ENCODE results near the gene CYP4F22. TPM values are rescaled to one million over a fixed set of nuclear protein-coding genes. Genes with fewer than 3 reads are reported as not detected.

CYP4F22 gene
- total RNA-seq, 6 donors from 2014 or later, result 0.11 to 3.1 (median 0.20) TPM; not detected in 1

GRCh38 chr19:15564534-15565168 is 56.3 kb downstream of the CYP4F22 start:
- Histone ChIP-seq H3K4me1 (peaks cover 0 to 4% (median 0%) of the 10 kb centered on the region in 4 donors), H3K4me3 (no peak overlapping the region), H3K27ac (no peak overlapping the region), H3K27me3 (no peaks in the 10 kb centered on the region), H3K9me3 (no peaks in the 10 kb centered on the region), H3K36me3 (no peaks in the 10 kb centered on the region)
- TF ChIP-seq EP300 (IDR thresholded peaks at IDR 0.05), result no peak
- no peak for TF ChIP-seq CTCF (IDR thresholded peaks at IDR 0.05)
- no peak for TF ChIP-seq POLR2A (IDR thresholded peaks at IDR 0.05)
- TF ChIP-seq POLR2AphosphoS5 (IDR thresholded peaks at IDR 0.05), result no peak
- no peak for ATAC-seq (ENCODE audit: low FRiP score in 2 of 2)
- DNase-seq, result no peak
- 79 to 81% methylated on average over 7 of the region's 7 CpGs for WGBS, 2 donors

GRCh38 chr19:15570420-15570819 is 62.1 kb downstream of the CYP4F22 start:
- Histone ChIP-seq H3K4me3 (no peak overlapping the region), H3K27me3 (no peaks in the 10 kb centered on the region), H3K4me1 (no peaks in the 10 kb centered on the region), H3K9me3 (no peaks in the 10 kb centered on the region), H3K27ac (no peak overlapping the region), H3K36me3 (no peaks in the 10 kb centered on the region)
- 80 to 88% methylated on average over 3 of the region's 3 CpGs for WGBS, 2 donors
- TF ChIP-seq POLR2A (IDR thresholded peaks at IDR 0.05), result no peak
- no peak for TF ChIP-seq CTCF (IDR thresholded peaks at IDR 0.05)
- no peak for TF ChIP-seq POLR2AphosphoS5 (IDR thresholded peaks at IDR 0.05)
- no peak for TF ChIP-seq EP300 (IDR thresholded peaks at IDR 0.05)
- ATAC-seq (ENCODE audit: low FRiP score in 2 of 2) (no peak), DNase-seq (no peak)

GRCh38 chr19:15575406-15575805 is 67.1 kb downstream of the CYP4F22 start:
- Histone ChIP-seq H3K4me3 (no peak overlapping the region), H3K36me3 (no peaks in the 10 kb centered on the region), H3K27ac (no peak overlapping the region), H3K27me3 (no peaks in the 10 kb centered on the region), H3K9me3 (no peaks in the 10 kb centered on the region), H3K4me1 (no peaks in the 10 kb centered on the region)
- WGBS, 2 donors, result 45 to 74% methylated on average over 2 to 5 of the region's 6 CpGs
- TF ChIP-seq POLR2A (IDR thresholded peaks at IDR 0.05) (no peak), CTCF (IDR thresholded peaks at IDR 0.05) (no peak), POLR2AphosphoS5 (IDR thresholded peaks at IDR 0.05) (no peak), EP300 (IDR thresholded peaks at IDR 0.05) (no peak)
- DNase-seq (no peak), ATAC-seq (ENCODE audit: low FRiP score in 2 of 2) (no peak)

GRCh38 chr19:15576526-15577156 is 68.3 kb downstream of the CYP4F22 start:
- no peaks in the 10 kb centered on the region for H3K9me3 ChIP-seq
- ATAC-seq (ENCODE audit: low FRiP score in 2 of 2) (no peak), DNase-seq (no peak)
- H3K4me1 ChIP-seq, result no peaks in the 10 kb centered on the region
- H3K4me3 ChIP-seq, result no peak overlapping the region
- TF ChIP-seq EP300 (IDR thresholded peaks at IDR 0.05) (no peak), CTCF (IDR thresholded peaks at IDR 0.05) (no peak), POLR2AphosphoS5 (IDR thresholded peaks at IDR 0.05) (no peak), POLR2A (IDR thresholded peaks at IDR 0.05) (no peak)
- H3K27ac ChIP-seq, result no peak overlapping the region
- no peaks in the 10 kb centered on the region for H3K27me3 ChIP-seq
- H3K36me3 ChIP-seq, result no peaks in the 10 kb centered on the region
- WGBS, 2 donors, result 74 to 75% methylated on average over 12 of the region's 12 CpGs
